GM23338 (cell line): ENCODE results near the gene ERBB4.

Source experiments
- CREB1 ChIP-seq: fragments of 250-450 bp; sonication (Bioruptor Pico); IDR thresholded peaks from 2 replicates; pipeline ENCODE4 v1.5.0; 2020; ENCODE audit warnings: low read depth, mild to moderate bottlenecking, moderate library complexity
- CTCF ChIP-seq, 2 experiments: fragments of 200-600 bp in 1 of 2; sonication (generic) in 1 of 2; conservative IDR thresholded peaks; 2 replicates each; pipeline versions ENCODE4 v1.5.1 to v1.6.1; 2016 to 2017; ENCODE audit warnings: antibody characterized with exemption in 2 of 2, low read depth in 2 of 2, mild to moderate bottlenecking in 2 of 2, moderate library complexity in 1 of 2

- no peak for TF ChIP-seq CTCF (conservative IDR thresholded peaks at IDR 0.05; ENCODE audit: low read depth in 2 of 2)
- no peak for TF ChIP-seq CREB1 (CRISPR knock-in tag)
Measured at GRCh38 chr2:211617803-211618202, 920.8 kb downstream of the ERBB4 start.
